Neural progenitor cell (in vitro differentiated cells): ENCODE data around the gene ZNF331. TPM values are rescaled to one million over a fixed set of nuclear protein-coding genes. Genes with fewer than 3 reads are reported as not detected.

Experiments
- DNase-seq: peaks from one replicate; pipeline ENCODE4 v3.0.0-alpha.2; 2016; ENCODE audit warnings: low spot score
- H2AFZ ChIP-seq: fragments of 200-600 bp; sonication (generic); replicated peaks from 2 replicates; pipeline ENCODE4 v1.6.1; 2016; ENCODE audit warnings: antibody characterized with exemption
- H3F3A ChIP-seq: fragments of 200-600 bp; sonication (generic); 2 replicates; pipeline ENCODE4 v1.6.1; 2016; ENCODE audit warnings: antibody characterized with exemption, low read depth
- H3K27ac ChIP-seq: fragments of 200-600 bp; sonication (generic); 2 replicates; pipeline ENCODE4 v1.5.1; 2016; ENCODE audit warnings: mild to moderate bottlenecking
- H3K27me3 ChIP-seq: fragments of 200-600 bp; sonication (generic); 2 replicates; pipeline ENCODE4 v1.6.1; 2016; ENCODE audit warnings: mild to moderate bottlenecking, moderate library complexity
- H3K36me3 ChIP-seq: fragments of 200-600 bp; sonication (generic); 2 replicates; pipeline ENCODE4 v1.5.1; 2016
- H3K4me1 ChIP-seq: fragments of 200-600 bp; sonication (generic); 2 replicates; pipeline ENCODE4 v1.6.1; 2016; ENCODE audit warnings: mixed run types
- H3K4me2 ChIP-seq: fragments of 200-600 bp; sonication (generic); 2 replicates; pipeline ENCODE4 v1.6.1; 2016
- H3K4me3 ChIP-seq: fragments of 200-600 bp; sonication (generic); 2 replicates; pipeline ENCODE4 v1.5.1; 2016
- H3K79me2 ChIP-seq: fragments of 200-600 bp; sonication (generic); 2 replicates; pipeline ENCODE4 v1.6.1; 2016; ENCODE audit warnings: low read depth
- H3K9ac ChIP-seq: fragments of 200-600 bp; sonication (generic); 2 replicates; pipeline ENCODE4 v1.6.1; 2016
- H3K9me3 ChIP-seq: fragments of 200-600 bp; sonication (generic); 2 replicates; pipeline ENCODE4 v1.5.1; 2016; ENCODE audit warnings: low read depth
- H4K20me1 ChIP-seq: fragments of 200-600 bp; sonication (generic); 2 replicates; pipeline ENCODE4 v1.6.1; 2016; ENCODE audit warnings: low read depth
- H3K27ac Mint-ChIP-seq: 3 replicates; pipeline ENCODE4 v1.8.0; 2021; ENCODE audit warnings: mixed read lengths
- H3K27me3 Mint-ChIP-seq: 2 replicates; pipeline ENCODE4 v1.8.0; 2022; ENCODE audit warnings: low read depth, mild to moderate bottlenecking, inconsistent platforms, moderate library complexity, mixed read lengths; ENCODE audit not compliant: insufficient read depth
- H3K36me3 Mint-ChIP-seq: 3 replicates; pipeline ENCODE4 v1.8.0; 2021; ENCODE audit warnings: mixed read lengths
- H3K4me1 Mint-ChIP-seq: 3 replicates; pipeline ENCODE4 v1.8.0; 2021; ENCODE audit warnings: mixed read lengths
- H3K4me3 Mint-ChIP-seq: 3 replicates; pipeline ENCODE4 v1.8.0; 2021; ENCODE audit warnings: mild to moderate bottlenecking, moderate library complexity, mixed read lengths
- H3K9me3 Mint-ChIP-seq: 3 replicates; pipeline ENCODE4 v1.8.0; 2020; ENCODE audit warnings: mixed read lengths
- CTCF ChIP-seq: fragments of 200-600 bp; sonication (generic); IDR thresholded peaks from 2 replicates; pipeline ENCODE4 v1.5.1; 2017; ENCODE audit warnings: antibody characterized with exemption, mild to moderate bottlenecking
- EZH2 ChIP-seq: fragments of 200-600 bp; sonication (generic); IDR thresholded peaks from 2 replicates; pipeline ENCODE4 v1.6.1; 2017; ENCODE audit warnings: antibody characterized with exemption, mild to moderate bottlenecking, moderate library complexity
- EZH2phosphoT487 ChIP-seq: fragments of 200-600 bp; sonication (generic); IDR thresholded peaks from 2 replicates; pipeline ENCODE4 v1.6.1; 2017; ENCODE audit warnings: antibody characterized with exemption
- total RNA-seq: library from RNA; depleted of rRNA; stranded (reverse); fragments of >200 nt; gene quantifications from 2 replicates; pipeline ENCODE4 v1.2.3, GENCODE V29; 2015; ENCODE audit warnings: low replicate concordance

ZNF331 gene
- total RNA-seq, 1 donor from 2014 or later, result 68.5 TPM

GRCh38 chr19:53520163-53520546, 17.8 kb upstream of the ZNF331 start:
- H3K27me3 Mint-ChIP-seq, result peaks cover 3% of the 10 kb centered on the region
- no peaks in the 10 kb centered on the region for H3K27me3 ChIP-seq
- H3F3A ChIP-seq, result peaks cover 7% of the 10 kb centered on the region
- H3K4me3 ChIP-seq, result no peak overlapping the region
- H3K27ac ChIP-seq, result no peak overlapping the region
- peak overlapping the region; percentile 7 for H3K4me2 ChIP-seq
- no peak for DNase-seq
- H3K9me3 ChIP-seq, result no peaks in the 10 kb centered on the region
- H3K4me3 Mint-ChIP-seq, result peak overlapping the region; percentile 100
- H3K9me3 Mint-ChIP-seq, result peaks cover 20% of the 10 kb centered on the region
- TF ChIP-seq EZH2phosphoT487 (no peak), CTCF (no peak), EZH2 (no peak)
- H3K9ac ChIP-seq, result no peak overlapping the region
- no peaks in the 10 kb centered on the region for H4K20me1 ChIP-seq
- H3K27ac Mint-ChIP-seq, result no peak overlapping the region
- H3K79me2 ChIP-seq, result peaks cover 40% of the 10 kb centered on the region
- H2AFZ ChIP-seq, result peak overlapping the region; percentile 29
- peaks cover 9% of the 10 kb centered on the region for H3K4me1 ChIP-seq
- H3K36me3 Mint-ChIP-seq, result peaks cover 28% of the 10 kb centered on the region
- H3K36me3 ChIP-seq, result peaks cover 12% of the 10 kb centered on the region
- H3K4me1 Mint-ChIP-seq, result peaks cover 16% of the 10 kb centered on the region

- H3K9ac ChIP-seq, result peak overlapping the region; percentile 50
Measured at GRCh38 chr19:53520547-53521372, 17.2 kb upstream of the ZNF331 start.

GRCh38 chr19:53521373-53522202, 16.4 kb upstream of the ZNF331 start:
- no peak overlapping the region for H3K27ac ChIP-seq
- Mint-ChIP-seq H3K36me3 (peaks cover 38% of the 10 kb centered on the region), H3K27ac (peak overlapping the region; percentile 76)

More at GRCh38 chr19:53520547-53521372, 17.2 kb upstream of the ZNF331 start:
- H3K27ac ChIP-seq, result no peak overlapping the region
- H3K79me2 ChIP-seq, result peaks cover 46% of the 10 kb centered on the region
- H3K4me2 ChIP-seq, result peak overlapping the region; percentile 93
- H3K4me1 ChIP-seq, result peaks cover 9% of the 10 kb centered on the region
- DNase-seq, result peak; percentile 98
- H3K4me3 ChIP-seq, result peak overlapping the region; percentile 98
- Mint-ChIP-seq H3K9me3 (peaks cover 26% of the 10 kb centered on the region), H3K36me3 (peaks cover 34% of the 10 kb centered on the region), H3K4me3 (peak overlapping the region; percentile 100), H3K27ac (peak overlapping the region; percentile 76), H3K27me3 (peaks cover 3% of the 10 kb centered on the region), H3K4me1 (peaks cover 16% of the 10 kb centered on the region)
- H3K27me3 ChIP-seq, result no peaks in the 10 kb centered on the region
- peak overlapping the region; percentile 98 for H2AFZ ChIP-seq
- peaks cover 6% of the 10 kb centered on the region for H3K9me3 ChIP-seq
- H3F3A ChIP-seq, result peaks cover 7% of the 10 kb centered on the region
- peaks cover 15% of the 10 kb centered on the region for H3K36me3 ChIP-seq
- no peaks in the 10 kb centered on the region for H4K20me1 ChIP-seq
- TF ChIP-seq CTCF, result no peak
- TF ChIP-seq EZH2, result no peak
- TF ChIP-seq EZH2phosphoT487, result no peak

More at GRCh38 chr19:53521373-53522202, 16.4 kb upstream of the ZNF331 start:
- peaks cover 17% of the 10 kb centered on the region for H3K36me3 ChIP-seq
- DNase-seq, result no peak
- no peaks in the 10 kb centered on the region for H4K20me1 ChIP-seq
- peaks cover 9% of the 10 kb centered on the region for H3K4me1 ChIP-seq
- H3K27me3 Mint-ChIP-seq, result peaks cover 3% of the 10 kb centered on the region
- H3K4me2 ChIP-seq, result peak overlapping the region; percentile 93
- TF ChIP-seq CTCF (no peak), EZH2 (no peak), EZH2phosphoT487 (no peak)
- H3K27me3 ChIP-seq, result no peaks in the 10 kb centered on the region
- peak overlapping the region; percentile 100 for H3K4me3 Mint-ChIP-seq
- peak overlapping the region; percentile 98 for H3K4me3 ChIP-seq
- peaks cover 7% of the 10 kb centered on the region for H3F3A ChIP-seq
- peak overlapping the region; percentile 98 for H2AFZ ChIP-seq
- peaks cover 54% of the 10 kb centered on the region for H3K79me2 ChIP-seq
- H3K9me3 ChIP-seq, result peaks cover 8% of the 10 kb centered on the region
- H3K9me3 Mint-ChIP-seq, result peaks cover 31% of the 10 kb centered on the region
- H3K9ac ChIP-seq, result peak overlapping the region; percentile 50
- H3K4me1 Mint-ChIP-seq, result peaks cover 16% of the 10 kb centered on the region
